Measurements from ENCODE around the gene RHNO1. TPM values are rescaled to one million over a fixed set of nuclear protein-coding genes. Genes with fewer than 3 reads are reported as not detected.

The RHNO1 gene
- total RNA-seq, 3 donors from 2014 or later = 8.7 to 20.1 (median 15.5) TPM

DNA sequence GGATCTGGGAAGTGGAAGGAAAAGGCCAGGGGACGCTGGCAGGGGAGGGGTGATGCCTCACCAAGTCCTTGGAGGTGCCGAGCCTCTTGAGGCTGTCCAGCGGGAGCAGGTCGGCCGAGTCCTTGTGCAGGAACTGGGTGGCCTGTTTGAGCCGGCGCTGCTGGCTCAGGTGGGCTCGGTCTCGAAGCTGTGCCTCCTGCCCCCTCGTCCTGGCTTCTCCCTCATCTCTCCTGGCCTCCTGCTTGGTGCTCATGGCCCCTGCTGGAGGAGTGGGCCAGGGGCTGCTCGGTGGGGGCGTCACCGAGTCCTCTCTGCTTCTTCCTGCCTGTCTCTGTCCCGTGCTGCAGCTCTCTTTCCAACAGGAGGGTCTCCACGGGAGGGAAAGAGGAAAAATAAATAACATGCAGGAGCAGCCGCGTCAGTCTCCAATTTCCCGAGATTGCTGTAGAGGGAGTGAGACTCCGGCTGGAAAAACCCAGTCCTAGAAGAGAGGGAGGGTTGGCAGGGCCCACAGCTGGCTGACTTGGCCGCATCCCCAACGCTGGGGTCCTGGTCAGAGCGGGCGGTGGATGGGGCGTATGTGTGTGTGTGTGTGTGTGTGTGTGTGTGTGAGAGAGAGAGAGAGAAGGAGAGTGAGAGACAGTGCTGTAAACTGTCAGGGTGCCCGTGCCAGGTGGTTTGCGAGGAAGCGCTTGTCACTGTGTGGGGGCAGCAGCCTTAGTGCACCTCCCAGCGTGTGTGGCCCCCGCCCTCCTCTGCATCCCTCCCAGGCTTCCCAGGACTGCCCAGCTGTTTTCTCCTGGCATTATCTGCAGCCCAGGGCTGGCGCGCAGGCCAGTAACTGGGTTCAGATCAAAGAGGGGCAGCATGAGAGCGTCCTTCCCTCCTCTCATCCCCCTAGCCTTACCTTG, 42.2 kb upstream of the RHNO1 start, which contains the start of gene NRIP2:
Gene NRIP2, minus strand, starts transcription at position 455 of the 911 bp plus-strand sequence. Its CDS starts 52 bp downstream, at position 403.
- Histone ChIP-seq H3K4me3 (no peak within 1 kb of the TSS), H3K4me1 (ENCODE audit: low read depth) (no peaks in the 10 kb centered on the region), H3K36me3 (ENCODE audit: low read depth) (no peaks in the 10 kb centered on the region), H3K9me3 (no peaks in the 10 kb centered on the region)
- TF ChIP-seq, protein P1, sequence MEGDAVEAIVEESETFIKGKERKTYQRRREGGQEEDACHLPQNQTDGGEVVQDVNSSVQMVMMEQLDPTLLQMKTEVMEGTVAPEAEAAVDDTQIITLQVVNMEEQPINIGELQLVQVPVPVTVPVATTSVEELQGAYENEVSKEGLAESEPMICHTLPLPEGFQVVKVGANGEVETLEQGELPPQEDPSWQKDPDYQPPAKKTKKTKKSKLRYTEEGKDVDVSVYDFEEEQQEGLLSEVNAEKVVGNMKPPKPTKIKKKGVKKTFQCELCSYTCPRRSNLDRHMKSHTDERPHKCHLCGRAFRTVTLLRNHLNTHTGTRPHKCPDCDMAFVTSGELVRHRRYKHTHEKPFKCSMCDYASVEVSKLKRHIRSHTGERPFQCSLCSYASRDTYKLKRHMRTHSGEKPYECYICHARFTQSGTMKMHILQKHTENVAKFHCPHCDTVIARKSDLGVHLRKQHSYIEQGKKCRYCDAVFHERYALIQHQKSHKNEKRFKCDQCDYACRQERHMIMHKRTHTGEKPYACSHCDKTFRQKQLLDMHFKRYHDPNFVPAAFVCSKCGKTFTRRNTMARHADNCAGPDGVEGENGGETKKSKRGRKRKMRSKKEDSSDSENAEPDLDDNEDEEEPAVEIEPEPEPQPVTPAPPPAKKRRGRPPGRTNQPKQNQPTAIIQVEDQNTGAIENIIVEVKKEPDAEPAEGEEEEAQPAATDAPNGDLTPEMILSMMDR (IDR thresholded peaks at IDR 0.05) = no peak
- ATAC-seq (peak; percentile 48), DNase-seq (no peak)
- intact Hi-C loops (cut with DNase I, micrococcal nuclease) = no loop called here

- Histone ChIP-seq H3K4me3 (no peak overlapping the region), H3K4me1 (ENCODE audit: low read depth) (no peaks in the 10 kb centered on the region), H3K9me3 (no peaks in the 10 kb centered on the region), H3K36me3 (ENCODE audit: low read depth) (no peaks in the 10 kb centered on the region)
- no peak for DNase-seq
- intact Hi-C loops (cut with DNase I, micrococcal nuclease) = no loop called here
- no peak for ATAC-seq
- TF ChIP-seq, protein P1 (IDR thresholded peaks at IDR 0.05) = no peak
Measured at GRCh38 chr12:2835691-2836403, 41.2 kb upstream of the RHNO1 start.

GRCh38 chr12:2836574-2836973, 40.4 kb upstream of the RHNO1 start:
- TF ChIP-seq, protein P1 (IDR thresholded peaks at IDR 0.05) = no peak
- ATAC-seq (no peak), DNase-seq (no peak)
- Histone ChIP-seq H3K9me3 (no peaks in the 10 kb centered on the region), H3K4me1 (ENCODE audit: low read depth) (no peaks in the 10 kb centered on the region), H3K4me3 (no peak overlapping the region), H3K36me3 (ENCODE audit: low read depth) (no peaks in the 10 kb centered on the region)
- intact Hi-C loops (cut with DNase I, micrococcal nuclease) = no loop called here

DNA sequence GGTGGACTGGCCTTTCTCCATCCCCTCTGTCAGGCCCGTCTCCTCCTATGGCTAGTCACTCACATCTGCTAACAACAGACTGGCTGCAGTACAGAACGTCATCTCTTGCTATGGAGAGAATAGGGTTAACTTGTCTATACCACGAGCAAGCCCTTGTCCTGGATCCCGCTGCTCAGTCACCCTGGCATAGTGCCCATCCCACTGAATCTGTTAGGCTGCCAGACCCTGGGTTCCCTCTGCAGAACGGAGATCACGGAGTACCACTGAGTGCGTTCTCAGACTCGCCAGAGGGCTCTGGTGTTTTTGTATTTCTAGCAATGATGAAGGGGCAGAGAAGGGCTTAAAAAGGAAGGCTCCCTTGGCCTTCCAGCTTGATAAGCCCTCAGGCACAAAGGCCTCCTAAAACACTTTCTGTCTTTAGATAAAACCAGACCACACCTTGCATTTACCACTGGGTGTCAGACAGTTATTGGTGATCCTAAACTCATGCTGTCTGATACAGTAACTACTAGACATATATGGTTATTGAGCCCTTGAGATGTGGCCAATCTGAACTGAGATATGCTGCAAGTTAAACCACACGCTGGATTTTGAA, 35.9 kb upstream of the RHNO1 start:
- no peak for DNase-seq
- ATAC-seq = no peak
- TF ChIP-seq, protein P1 (IDR thresholded peaks at IDR 0.05) = no peak
- no peaks in the 10 kb centered on the region for H3K4me1 ChIP-seq (ENCODE audit: low read depth)
- no peaks in the 10 kb centered on the region for H3K36me3 ChIP-seq (ENCODE audit: low read depth)
- no peak overlapping the region for H3K4me3 ChIP-seq
- intact Hi-C loops (cut with DNase I, micrococcal nuclease) = no loop called here
- no peaks in the 10 kb centered on the region for H3K9me3 ChIP-seq

DNA sequence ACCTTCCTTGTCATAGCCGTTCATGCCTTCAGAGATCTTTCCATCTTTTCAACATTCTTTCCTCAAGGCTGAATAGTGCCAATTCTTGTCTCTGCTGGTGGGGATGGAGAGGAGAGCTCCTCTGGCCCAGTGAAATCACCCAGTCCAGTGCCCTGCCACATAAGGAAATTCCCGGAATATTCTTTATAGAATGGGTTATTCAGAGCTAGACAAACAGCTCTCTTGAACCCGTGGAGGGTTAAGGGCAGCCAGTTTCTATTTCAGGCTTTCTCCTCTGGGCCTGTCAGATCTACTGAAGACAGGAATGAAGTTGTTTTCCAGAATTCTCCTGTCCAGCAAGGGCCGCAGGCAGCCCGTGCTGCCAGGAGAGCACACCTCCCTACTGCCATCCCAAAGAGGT, 34.1 kb upstream of the RHNO1 start:
- Histone ChIP-seq H3K9me3 (no peaks in the 10 kb centered on the region), H3K4me1 (ENCODE audit: low read depth) (no peaks in the 10 kb centered on the region), H3K36me3 (ENCODE audit: low read depth) (no peaks in the 10 kb centered on the region), H3K4me3 (no peak overlapping the region)
- DNase-seq (no peak), ATAC-seq (no peak)
- TF ChIP-seq, protein P1 (IDR thresholded peaks at IDR 0.05) = no peak
- intact Hi-C loops (cut with DNase I, micrococcal nuclease) = no loop called here

Data from mucosa of descending colon (tissue), 3 donors.